Inflammatory macrophage treated with lipopolysaccharide for 1 hour (primary cell): ENCODE data around the gene DHX16.

ENCODE experiments used
- DNase-seq, 2 donors: peaks; one replicate each; pipeline ENCODE4 v3.0.0-alpha.2; 2020 to 2022

DHX16 gene

GRCh38 chr6:30691208-30691847 lies 18.5 kb upstream of the DHX16 start:
- no peak for DNase-seq

- DNase-seq: peak; percentile 83 to 87
These were observed 17.8 kb upstream of the DHX16 start, which contains the start of gene NRM for GRCh38 chr6:30690403-30691207. Gene NRM (minus strand): TSS chr6:30690984. CDS start chr6:30690974, 10 bp downstream.

DNA sequence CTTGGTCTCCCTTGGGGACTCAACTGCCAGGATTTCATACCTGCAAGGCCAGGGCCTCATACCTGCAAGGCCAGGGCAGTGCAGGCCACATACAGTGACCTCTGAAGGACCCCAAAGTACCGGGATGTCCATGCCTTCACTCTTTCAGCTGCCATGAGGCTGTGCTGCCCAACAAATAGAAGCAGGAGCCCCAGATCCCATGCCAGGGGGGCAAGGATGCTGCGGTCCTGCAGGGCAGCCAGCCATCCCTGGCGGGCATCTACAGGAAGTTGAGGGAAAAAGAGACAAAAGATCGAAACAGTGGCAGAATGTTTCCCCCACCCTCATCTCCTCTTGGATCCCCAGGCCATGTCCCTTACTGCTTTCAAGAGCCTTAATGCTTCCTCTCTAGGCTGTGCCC lies 17.2 kb upstream of the DHX16 start:
- DNase-seq: peak in 1 of 2 donors; percentile 7

DNA sequence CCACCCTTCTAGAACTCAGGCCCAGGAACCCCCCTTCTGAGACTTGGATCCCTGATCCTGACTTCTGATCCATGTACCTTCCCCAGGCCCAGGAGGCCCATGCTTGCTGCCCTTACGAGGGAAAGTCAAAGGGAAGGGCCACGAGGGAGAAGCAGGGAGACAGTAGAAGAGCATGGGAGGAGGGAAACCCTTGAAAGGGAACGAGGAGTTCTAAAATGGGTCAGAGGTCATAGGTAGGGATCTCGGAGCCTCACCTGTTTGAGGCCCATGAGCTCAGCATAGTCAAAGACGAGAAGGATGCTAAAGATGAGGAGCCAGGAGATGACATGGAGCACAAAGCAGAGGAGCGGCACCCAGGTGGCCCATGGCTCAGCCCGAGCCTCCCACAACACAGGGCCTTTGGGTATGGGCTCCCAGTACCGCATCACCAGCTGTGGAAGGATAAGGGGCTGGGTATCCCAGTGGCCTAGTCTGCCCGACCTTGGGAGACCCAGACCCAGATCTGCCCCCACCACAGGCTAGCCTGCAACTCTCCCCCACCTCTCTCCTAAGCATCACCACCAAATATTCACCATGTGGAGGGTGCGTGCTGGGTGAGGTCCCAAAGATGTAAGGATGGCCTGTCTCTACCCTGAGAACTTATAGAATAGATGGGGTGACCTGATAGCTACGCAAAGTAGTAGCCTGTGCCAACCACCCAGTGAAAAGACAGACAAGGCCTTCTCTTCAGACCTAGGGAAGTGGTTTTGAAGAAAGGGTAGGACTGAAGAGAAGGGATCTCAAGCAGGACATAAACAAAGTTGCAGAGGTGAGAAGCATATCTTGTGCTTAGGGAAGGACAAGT lies 16.4 kb upstream of the DHX16 start:
- DNase-seq: no peak

DNA sequence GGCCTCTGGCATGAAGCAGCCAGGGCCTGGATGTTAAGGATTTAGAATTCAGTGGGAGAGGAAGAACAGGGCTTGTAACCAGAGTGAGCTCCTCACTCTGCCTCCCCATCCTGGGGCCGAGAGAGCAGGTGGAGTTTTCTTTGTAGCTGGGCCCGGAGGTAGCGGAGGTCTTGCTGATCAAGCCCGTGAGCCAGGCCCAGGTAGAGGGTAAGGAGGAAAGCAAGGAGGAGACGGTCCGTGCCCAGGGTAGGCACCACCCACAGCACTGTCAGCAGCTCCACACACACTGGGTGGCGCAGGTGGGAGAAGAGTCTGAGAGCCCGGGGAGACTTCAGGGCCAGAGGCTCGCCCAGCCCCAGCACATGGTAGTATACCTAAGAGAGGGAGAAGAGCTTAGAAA lies 15.8 kb upstream of the DHX16 start:
- DNase-seq: no peak

- DNase-seq: no peak
These were observed 15.0 kb upstream of the DHX16 start for GRCh38 chr6:30687659-30688431.

GRCh38 chr6:30686908-30687658 lies 14.3 kb upstream of the DHX16 start:
- peak; percentile 88 to 98 for DNase-seq

- peak; percentile 79 to 82 for DNase-seq
These were observed 13.5 kb upstream of the DHX16 start, which contains the start of gene PPP1R18 for GRCh38 chr6:30686009-30686907. Gene PPP1R18 (minus strand): TSS chr6:30686645. CDS start chr6:30686018, 627 bp downstream.

DNA sequence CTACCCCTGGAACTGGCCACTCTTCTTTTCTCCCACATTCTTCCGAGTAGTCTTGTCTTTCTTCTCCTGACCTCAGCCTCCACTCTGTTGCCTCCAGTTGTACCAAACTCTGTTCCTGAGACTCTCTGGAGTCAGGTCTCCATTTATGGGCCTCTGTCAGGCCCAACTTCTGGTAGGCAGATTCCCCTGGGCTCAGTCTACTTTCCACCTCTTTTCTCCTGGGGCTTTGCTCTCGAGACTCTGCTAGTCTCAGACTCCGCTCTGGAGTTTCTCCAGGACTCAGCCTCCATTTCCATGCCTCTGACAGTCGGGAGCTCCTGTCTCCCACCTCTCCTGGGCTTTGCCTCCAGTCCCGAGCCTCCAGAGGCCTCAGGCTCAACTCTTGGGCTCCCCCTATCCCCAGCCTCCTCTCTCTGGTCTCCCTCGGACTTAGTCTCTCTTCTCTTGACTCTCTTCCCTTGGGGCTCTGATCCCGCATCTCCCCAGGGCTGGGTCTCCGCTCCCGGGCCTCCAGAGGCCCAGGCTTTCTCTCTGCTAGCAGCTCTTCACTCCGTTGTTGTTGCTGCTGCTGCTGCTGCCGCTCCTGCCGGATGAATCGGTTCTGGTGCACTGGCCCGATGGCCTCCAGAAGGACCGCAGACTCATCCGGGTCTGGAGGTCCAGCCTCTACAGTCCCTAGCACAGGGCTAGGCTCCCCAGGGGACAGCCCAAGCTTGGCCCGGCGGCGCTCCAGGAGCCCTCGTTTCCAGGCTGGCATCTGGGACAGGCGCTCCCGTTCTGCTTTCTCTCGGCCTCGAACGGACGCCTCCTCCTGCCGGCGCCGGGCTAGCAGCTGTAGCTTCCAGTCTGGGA lies 12.6 kb upstream of the DHX16 start:
- DNase-seq: peak in 1 of 2 donors; percentile 26

- peak; percentile 80 to 95 for DNase-seq
These were observed 11.8 kb upstream of the DHX16 start for GRCh38 chr6:30684386-30685156.

DNA sequence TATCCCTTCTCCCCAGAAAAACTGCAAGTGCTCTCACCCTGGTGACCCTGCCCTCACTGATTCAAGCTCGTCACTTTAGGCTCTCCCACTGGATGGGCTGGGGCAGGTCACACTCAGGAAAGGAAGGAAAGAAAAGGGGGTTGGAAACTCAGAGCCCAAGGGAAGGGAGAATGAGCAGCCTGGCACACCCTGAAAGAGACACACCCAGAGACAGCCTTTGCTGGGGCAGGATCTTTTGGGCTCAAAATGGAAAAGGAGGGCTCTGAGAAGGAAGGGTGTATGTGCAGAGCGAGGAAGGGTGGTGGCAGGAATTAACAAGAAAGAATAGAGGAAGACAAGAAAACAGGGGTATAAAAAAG lies 11.2 kb upstream of the DHX16 start:
- DNase-seq: peak in 1 of 2 donors; percentile 10

DNA sequence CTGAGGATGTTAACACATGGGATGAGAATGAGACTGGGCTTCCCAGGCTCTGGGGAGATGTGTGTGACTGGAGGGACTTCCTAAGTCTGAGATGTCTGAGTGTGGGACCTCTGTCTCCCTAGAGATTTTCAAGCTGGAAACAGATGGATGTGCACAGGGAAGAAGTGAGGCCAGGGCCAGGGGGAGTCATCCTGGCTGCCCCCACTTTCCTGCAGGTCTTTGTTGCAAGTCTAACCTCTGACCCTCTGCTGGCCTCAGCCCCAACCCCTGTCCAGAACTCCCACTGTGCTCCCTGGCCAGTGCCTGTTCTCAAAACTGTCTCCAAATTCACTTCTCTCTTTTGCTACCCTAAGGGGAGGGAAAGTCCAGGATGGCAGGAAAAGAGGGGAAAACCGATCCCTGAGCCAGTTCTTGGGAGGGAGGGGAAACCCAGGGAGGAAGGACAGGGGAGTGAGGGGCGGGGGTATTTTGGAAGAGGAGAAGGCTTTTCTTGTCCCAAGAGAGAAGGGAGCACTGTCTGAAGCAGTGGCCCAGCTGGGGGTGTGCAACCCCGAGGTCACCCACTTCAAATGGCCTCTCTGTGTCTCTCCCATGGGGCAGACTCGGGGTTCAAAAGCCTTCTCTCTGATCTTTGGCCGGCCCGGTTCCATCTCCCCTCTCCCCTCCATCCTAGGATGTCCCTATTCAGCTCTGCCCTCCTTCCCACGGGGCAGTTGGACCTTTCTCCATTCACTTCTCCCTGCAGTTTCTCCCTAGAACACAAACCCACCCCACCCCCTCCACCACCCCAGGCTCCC lies 10.6 kb upstream of the DHX16 start:
- DNase-seq: peak; percentile 82 to 96

- peak; percentile 74 to 85 for DNase-seq
These were observed 9.6 kb upstream of the DHX16 start for GRCh38 chr6:30682143-30683117.

- DNase-seq: no peak
These were observed 8.9 kb upstream of the DHX16 start for GRCh38 chr6:30681766-30682142.

DNA sequence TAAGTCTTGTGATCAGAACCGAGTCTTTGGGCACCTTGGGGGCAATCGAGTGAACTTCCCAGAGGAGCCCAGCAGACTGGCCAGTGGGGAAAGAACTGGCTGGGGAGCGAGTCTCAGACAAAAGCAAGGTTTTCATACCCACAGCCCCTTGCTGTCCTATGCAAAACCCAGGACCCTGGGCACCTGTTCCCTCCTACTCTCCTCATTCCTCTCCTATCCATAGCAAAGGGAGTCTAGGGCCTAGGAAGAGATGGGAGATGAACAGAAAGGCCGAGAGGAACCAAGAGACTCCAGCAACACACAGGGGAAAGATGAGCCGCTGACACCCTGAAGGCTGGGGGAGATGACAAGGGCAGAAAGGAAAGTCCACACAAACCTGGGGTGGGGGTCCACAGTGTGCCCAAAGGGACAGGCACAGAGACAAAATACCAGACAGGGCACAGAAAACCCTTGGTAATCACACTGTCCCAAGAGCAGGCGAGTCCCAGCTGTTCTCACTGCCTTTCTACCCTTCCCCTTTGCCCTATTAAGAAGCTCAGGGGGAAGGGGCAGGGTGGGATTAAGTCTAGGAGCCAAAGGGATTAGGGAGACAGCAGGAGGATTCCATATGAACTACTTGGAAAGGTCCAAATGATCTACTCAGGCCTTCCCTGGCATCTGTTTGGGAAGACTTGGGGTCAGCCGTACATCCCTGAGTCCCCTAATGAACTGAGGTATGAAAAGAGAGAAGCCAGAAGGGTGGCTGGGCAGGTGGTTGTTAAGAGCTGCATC lies 7.1 kb upstream of the DHX16 start:
- DNase-seq: no peak
